Measurements from ENCODE around the gene ORC3.

ORC3 gene

DNA sequence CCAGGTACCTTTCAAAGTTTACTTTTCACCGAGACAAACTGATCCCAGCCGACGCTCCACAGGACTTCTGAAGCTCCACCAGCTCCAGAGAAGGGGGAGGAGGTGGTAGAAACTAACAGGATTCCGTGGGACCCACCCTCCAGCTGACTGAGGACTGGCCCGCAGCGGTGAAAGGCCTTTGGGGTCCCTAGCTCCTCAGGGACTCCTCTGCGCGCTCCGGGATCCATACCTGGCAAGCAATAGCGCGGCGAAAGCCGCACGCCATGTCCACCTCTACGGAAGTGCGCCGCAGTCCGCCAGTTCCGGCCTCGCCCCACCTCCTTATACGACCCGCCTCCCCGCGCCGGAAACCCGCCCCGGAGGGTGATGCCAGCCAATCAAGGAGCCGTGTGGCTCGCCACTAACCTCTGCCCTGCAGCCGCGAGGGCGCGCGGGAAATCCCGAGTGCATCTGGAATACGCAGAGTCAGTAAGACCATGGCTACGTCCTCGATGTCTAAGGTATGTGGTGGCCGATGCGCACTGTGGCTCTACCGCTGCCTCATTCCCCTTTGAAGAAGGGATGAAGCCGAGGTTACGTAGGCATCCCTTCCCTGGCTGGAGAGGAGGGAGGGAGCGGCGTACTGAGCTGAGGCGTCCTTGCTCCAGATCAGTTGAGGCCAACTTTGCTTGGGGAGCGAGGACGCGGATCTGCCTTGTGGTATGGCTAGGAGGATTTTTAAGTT is at the start of gene ORC3, which contains the start of gene RARS2:
Gene ORC3 (plus strand): TSS at position 443 of the 724 bp plus-strand sequence. CDS start 34 bp downstream, at position 477.
Gene RARS2 (minus strand): TSS at position 295 of the 724 bp plus-strand sequence. CDS start 30 bp downstream, at position 265.
- DNase-seq (ENCODE audit: low read depth, low spot score): peak; percentile 82

DNA sequence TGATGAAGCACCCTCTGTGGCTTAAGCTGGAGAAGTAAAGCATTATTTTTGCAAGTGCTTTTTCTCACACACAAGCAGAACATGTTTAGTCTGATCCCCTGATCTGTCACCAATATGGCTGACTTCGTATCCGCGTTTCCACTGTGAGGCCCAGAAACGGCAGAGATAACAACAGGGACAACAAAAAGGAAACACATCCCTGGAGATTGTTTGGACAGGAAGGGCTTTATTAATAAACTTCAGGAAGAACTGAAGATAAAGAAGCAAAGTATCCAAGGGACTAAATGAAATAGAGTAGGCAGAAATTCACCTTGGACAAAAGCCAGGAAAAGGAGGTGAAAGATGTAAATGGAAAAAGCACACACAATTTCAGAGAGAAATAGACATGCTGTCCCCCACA is 49.4 kb upstream of the ORC3 start:
- no peak for DNase-seq (ENCODE audit: low read depth, low spot score)

DNA sequence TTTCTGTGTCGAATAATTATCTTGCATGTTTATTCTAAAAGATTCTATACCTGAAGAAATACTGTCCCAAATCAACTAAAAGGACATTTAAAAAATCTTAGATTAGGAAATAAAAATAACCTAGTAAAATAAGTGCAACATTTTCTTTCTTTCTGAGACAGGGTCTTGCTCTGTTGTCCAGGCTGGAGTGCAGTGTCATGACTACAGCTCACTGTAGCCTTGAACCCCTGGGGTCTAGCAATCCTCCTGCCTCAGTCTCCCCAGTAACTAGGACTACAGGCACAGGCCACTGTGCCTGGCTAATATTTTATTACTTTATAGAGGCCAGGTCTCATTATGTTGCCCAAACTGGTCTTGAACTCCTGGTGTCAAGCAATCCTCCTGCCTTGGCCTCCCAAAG is 48.9 kb upstream of the ORC3 start:
- no peak for DNase-seq (ENCODE audit: low read depth, low spot score)

DNA sequence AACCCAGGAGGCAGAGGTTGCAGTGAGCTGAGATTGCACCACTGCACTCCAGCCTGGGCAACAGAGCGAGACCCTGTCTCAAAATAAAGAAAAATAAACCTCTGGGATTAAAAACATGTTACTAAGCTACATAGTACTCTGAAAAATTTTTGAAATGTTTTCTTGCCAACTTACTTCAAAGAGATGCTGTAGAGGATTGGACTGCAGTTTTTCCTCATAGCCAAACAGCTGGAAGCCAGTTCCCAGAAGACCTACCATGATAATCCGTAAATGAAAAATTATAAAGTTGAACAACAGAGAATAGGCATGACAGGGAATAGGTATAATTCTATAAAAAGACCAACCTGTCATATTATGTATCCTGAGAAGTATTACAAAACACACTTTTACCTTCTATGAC is 48.2 kb upstream of the ORC3 start:
- DNase-seq (ENCODE audit: low read depth, low spot score): no peak

DNA sequence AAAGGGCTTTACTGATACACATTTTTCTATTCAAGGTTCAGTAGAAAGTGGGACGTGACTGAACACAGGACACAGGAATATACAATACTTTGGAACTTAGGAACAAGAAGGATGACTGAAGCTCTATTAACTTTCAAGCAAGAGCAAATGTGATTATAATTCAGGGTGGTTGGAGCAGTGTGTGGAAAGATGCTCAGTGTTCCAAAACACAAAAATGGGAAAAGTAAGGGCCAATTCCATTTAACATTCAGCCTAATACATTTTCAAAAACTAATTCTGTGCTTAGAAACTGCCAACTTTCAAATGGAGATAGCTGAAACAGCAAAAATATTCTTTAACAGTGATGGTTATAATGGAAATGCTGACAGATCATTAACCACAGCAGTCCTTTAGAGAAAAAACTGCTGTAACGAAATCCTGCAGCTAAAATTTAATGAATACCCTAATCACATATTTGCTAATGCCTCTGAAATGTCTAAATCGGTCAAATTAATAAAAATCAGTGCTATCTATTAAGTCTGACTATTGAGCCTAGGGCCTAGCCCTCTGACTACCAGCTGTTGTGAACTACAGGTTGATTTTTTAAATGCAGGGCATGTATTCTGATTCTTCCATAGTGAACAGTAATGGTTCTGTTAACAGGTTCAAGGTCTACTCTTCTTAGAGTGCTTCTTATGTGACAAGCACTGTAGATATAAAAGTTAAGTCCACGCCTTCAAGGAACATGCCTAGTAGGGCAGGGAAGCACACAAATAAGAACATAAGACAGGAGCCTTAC is 46.0 kb upstream of the ORC3 start:
- DNase-seq (ENCODE audit: low read depth, low spot score): no peak

DNA sequence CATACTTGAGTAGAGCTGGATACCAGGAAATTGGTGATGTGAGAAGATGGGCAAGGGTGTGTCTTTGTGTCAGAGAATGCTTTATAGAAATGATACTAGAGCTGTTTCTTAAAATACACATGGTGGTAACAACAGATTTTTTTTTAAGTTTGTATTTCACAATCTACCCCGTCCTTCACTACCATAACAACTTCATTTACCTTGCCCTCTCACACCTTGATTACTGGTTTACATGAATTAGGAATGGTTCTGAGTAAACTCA is 45.5 kb upstream of the ORC3 start:
- DNase-seq (ENCODE audit: low read depth, low spot score): no peak

DNA sequence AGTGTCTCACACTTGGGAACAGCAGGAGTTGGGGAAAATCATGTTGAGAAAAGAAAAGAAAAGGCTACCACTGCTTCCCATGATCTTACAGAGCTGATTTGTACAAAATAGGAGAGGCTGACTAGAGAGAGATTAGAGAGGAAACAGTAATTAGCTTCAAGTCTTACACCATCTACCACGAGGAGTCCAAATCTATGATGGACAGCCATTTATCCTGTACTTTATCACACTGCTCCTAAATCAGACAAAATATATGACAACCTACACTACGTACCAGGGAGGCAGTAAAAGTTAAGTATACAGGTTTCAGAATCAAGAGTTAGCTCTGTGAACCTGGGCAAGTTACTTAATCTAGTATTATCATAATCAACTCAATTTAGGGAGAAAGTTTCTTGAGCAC is 38.1 kb upstream of the ORC3 start:
- no peak for DNase-seq (ENCODE audit: low read depth, low spot score)

DNA sequence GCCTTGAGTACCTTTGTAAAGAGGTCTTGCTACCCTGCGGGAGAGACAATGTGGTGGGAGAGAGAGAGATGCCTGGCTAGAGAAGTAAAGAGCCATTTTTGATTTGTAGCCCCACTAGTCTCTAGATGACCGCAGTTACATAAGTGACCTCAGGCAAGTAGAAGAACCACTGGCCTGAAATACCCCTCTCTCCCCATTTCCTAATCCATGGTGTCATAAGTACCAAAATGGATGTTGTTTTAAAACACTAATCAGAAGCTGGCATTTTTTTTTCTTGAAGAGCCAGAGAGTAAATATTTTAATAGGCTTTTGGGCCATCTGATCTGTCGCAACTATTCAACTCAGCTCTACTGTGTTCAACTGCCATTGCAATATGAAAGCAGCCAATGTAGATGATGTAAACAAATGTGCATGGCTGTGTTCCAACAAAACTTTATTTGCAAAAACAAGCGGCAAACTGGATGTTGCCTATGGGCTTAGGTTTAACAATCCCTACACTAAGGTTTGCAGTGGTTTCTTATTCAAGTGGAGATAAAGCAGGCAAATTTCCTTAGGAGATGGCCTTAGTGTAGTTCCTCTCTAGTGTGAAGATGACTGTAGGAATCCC is 36.7 kb upstream of the ORC3 start:
- no peak for DNase-seq (ENCODE audit: low read depth, low spot score)

DNA sequence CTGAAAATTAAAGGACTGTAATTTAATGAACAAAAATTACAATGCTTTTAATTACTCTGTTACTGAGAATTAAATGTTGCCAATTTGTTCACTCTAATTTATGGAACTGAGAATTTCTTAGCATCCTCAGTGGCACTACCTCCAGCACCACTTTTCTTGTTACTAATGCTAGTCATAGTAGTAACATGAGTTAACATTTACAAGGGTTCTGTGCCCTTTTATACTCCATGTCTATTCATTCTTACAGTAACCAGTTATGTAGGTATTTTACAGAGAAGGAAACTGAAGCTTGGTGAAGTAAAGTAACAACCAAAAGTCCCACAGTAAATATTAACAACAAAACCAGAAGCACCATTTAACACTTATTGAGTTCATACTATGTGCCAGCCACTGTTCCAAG is 34.4 kb upstream of the ORC3 start:
- DNase-seq (ENCODE audit: low read depth, low spot score): no peak

DNA sequence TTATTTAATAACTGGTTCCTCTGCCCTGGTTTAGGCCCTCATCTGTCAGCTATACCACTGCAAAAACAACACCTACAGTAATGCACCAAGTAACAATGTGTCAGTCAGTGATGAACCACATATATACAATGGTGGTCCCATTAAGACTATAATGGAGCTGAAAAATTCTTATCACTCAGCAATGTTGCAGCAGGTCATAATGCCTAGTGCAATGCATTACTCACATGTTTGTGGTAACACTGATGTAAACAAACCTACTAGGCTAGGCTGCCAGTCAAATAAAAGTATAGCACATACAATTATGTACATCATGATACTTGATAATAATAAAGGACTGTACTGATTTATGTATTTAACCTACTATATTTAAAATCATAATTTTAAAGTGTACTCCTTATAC is 31.5 kb upstream of the ORC3 start:
- DNase-seq (ENCODE audit: low read depth, low spot score): no peak

DNA sequence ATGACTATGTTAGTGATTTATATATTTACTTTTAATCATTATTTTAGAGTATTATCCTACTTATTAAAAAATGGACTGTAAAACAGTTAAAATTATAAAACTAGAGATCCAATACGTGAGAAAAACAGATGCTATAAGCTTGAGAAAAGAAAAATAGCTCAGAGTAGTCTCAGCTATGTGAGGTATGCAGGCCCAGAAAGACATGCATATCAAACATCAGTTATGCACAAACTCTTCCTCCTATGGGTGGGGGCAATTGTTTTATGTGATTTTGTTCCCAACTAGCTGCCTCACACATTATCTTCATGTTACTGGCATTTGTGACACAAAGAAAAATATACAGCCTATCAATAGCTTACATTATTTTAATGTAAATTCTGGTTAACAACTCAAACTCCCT is 28.9 kb upstream of the ORC3 start:
- no peak for DNase-seq (ENCODE audit: low read depth, low spot score)

DNA sequence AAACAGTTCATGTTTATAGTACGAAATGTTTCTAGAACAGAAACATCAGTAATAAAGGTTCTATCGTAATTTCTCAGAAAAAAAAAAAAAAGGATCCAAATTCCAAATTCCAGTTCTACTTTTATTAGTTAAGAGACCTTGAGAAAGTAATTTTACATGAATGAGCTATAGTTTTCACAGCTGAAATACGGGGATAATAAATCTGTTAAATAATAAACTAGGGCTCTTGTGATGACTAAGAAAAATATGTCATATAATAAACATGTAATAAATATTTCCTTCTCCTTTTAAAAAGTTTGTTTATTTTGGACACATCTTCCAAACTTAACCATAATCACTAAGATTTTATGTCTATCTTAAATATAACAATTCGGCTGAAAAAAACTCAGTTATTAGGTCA is 17.9 kb upstream of the ORC3 start:
- DNase-seq (ENCODE audit: low read depth, low spot score): no peak

DNA sequence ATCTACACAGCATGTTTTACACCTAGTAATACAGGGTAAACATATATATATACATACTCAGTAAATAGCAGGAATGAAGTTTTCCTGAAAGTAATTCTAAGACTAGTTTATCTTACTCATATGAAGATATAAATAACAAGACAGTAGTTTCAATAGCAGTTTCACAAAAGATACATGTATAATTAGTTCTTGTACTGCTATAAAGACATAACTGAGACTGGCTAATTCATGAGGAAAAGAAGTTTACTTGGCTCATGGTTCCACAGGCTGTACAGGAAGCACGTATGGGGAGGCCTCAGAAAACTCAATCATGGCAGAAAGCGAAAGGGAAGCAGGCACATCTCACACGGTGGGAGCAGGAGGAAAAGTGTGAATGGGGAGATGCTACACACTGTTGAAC is 17.1 kb upstream of the ORC3 start:
- DNase-seq (ENCODE audit: low read depth, low spot score): no peak

DNA sequence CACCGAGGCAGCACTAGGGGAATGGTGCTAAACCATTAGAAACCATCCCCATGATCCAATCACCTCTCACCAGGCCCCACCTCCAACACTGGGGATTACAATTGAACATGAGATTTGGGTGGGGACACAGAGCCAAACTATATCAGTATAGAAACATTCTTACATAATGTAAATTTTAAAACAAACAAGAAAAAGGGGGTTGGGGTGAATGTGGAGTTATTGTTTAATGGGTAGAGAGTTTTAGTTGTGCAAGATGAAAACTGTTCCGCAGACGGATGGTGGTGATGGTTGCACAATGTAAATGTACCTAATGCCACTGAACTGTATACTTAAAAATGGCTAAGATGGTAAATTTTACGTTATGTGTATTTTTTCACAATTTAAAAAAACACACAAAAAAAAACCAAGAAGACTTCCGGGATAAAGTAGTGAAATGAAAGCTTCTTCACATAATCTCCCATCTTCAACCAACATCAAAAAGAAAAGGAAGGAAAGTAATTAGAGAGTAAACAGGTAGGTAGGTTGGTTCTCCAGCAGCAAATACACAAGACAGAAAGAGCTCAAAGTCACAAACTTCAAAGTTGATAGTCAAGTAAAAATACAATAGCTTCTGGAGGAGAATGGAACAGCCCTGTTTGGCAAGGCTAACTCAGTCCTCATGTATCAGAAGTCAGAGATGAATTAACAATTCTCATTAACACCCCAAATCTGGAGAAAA is 16.5 kb upstream of the ORC3 start:
- no peak for DNase-seq (ENCODE audit: low read depth, low spot score)

DNA sequence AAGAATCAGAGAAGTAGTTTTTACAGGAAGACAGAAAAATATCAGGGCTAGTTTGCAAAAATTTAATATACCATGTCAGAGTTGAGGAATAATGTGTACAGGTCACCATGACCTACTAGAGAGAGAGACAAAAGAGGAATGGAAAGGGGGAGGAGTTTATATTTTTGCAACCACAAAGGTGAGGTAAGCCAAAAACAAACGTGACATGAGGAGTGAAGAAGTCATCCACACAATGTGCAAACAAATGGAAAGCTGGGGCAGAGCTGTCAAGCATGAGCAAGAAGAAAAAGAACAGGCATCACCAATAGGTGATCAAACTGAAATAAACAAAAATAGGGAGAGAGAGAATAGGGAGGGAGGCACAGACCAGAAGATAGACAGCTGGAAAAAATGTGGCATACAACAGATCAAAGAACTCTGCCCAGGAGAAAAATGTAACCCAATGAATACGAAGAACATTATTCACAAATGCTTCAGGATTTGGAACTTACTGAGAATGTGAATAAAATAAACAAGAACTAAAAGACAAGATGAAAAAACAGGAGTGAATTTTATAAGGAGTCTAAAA is 15.6 kb upstream of the ORC3 start:
- DNase-seq (ENCODE audit: low read depth, low spot score): no peak

DNA sequence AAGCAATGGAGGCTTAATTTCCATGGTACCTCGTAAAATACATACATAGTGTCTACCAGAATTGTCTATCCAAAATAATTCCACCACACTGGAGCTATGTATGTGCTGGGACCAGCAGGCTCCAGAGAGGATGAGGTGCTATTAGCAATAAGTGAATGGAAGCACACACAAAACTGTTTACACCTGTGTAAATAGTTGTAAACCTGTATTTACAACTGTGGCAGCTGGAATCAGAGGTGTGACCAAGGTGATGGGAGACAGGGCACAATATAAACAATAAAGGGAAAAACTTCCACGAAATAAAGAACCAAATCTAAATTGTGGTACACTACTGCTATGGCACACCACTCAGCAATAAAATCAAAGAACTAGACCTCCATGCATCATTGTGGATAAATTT is 14.5 kb upstream of the ORC3 start:
- no peak for DNase-seq (ENCODE audit: low read depth, low spot score)

DNA sequence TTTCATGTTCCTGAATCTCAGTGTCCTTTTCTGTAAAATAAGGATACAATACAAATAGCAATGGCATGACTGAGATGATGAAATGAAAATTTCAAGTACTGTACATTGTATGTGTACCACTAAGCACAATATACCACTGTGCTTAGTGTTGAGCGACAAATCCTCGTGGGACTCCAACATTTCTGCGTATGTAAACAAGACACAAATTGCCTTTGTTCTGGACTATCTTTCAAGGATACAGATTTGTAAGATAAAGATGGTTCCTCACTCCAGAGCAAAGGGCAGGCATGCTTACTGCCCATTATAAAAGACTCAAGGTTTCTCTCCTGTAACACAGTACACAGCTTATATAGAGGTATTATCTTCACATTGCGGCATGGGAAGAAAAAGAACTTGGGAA is 6.1 kb upstream of the ORC3 start:
- DNase-seq (ENCODE audit: low read depth, low spot score): no peak

DNA sequence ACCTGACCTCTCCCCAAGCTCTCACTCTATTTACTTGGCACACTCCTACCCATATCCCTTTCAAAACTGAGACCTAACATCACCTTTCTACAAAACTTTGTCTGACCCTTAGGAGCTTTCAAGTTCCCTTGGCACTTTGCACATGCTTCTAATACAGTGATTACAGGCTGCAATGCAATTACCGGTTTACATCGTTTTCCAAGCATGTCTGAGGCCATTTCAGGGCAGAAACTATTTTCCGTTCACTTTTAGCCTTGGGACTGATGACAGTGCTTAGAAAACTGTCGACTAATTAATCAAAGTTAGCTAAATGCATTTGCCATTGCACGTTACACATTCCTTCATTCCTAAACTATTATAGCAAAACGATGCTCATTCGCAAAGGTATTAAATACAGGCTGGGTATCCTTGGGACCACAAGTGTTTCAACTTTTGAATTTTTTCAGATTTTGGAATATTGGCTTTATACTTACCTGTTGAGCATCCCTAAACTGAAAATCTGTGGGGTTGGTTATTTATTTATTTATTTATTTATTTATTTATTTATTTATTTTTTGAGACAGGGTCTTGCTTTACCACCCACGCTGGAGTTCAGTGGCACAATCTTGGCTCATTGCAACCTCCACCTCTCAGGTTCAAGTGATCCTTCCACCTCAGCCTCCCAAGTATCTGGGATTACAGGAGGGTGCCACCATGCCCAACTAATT is 3.4 kb upstream of the ORC3 start:
- no peak for DNase-seq (ENCODE audit: low read depth, low spot score)

DNA sequence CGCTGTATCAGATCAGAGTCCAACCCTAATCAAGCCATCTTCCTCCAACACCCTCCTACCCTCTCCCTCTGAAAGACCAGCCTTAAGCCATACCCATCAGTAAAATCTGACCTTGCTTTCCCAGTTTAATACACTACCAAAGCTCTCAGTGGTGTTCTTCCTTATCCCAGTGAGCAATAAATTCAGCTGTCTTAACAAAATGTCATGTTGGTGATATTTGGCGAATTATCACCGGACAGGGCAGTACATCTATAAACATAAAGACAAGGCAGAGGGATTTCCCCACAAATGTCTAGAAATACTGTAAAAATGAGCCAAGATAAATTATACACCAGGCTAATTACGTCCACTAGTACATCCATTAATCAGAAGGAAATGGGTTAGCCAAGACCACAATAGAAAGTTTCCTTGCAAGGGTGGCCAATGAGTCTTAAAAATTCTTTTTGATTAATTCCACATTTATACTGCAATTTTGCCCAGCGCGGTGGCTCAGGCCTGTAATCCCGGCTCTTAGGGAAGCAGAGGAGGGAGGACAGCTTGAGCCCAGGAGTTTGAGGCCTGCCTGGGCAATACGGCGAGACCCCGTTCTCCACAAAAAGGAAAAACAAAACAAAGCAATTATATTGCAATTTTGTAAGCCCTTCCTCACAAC is 1.1 kb upstream of the ORC3 start:
- DNase-seq (ENCODE audit: low read depth, low spot score): no peak

DNA sequence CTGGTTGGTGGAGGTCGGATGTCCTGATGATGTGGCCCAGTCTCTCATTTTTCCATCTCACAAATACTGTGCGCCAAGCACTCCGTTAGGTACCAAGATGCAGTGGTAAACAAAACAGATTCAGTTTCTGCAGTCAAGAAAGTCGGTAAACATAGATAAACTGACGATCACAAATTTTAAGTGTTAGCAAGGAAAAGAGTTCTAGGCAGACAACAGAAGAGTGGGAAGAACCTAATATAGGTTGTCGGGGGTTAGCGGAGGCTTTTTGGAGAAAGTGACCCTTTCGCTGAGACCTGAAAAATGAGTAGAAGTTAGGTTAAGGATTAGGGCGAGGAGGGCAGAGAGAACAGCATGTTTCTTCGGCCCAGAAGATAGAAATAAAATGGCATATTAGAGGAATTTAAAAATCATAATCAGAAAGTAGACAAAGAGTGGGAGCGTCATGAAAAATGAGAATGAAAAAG is 514 bp downstream of the ORC3 start:
- DNase-seq (ENCODE audit: low read depth, low spot score): no peak

DNA sequence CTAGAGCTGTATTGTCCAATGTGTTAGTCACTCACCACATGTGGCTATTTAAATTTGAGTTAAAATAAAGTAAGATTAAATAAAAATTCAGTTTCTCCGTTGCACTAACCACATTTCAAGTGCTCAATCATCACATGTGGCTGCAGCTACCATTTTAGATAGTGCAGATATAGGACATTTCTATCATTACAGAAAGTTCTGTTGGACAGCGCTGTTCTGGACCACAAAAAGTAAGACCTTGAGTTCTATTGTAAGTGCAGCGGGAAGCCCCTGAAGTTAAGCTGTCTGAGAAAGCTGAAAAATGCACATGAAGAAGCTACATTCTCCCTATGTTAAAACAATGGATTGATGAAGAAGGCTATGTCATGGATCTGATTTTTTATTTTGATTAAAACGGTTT is 1.1 kb downstream of the ORC3 start:
- no peak for DNase-seq (ENCODE audit: low read depth, low spot score)

Data from activated naive CD8-positive, alpha-beta T cell treated with anti-CD3 and anti-CD28 coated beads, Interleukin-2, amount 50 U/mL, for 16 hours (primary cell).